HPDE6-E6E7 (cell line): Measurements from ENCODE around the gene GPR65.

Experiments used
- DNase-seq: peaks from one replicate; pipeline ENCODE4 v3.0.0; 2011; ENCODE audit warnings: missing footprints; ENCODE audit errors: extremely low spot score

GPR65 gene

DNA sequence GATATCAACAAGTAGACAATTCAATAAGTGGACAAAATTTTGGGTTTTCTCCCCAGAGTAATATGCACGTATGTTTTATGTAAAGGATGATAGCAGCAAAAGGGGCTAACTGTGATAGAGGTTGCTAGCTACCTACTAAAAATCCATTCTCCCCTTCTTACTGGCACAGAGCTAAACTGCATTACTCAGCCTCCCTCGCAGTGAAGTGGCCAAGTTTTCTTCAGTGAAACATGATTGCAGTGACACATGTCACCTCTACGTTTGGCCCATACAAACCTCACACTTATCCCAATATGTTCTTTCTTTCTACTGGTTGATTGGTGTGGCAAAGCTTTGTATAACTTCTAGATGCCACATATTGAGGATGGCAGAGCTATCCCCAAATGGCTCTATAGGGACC is 34.3 kb downstream of the GPR65 start:
- no peak for DNase-seq

DNA sequence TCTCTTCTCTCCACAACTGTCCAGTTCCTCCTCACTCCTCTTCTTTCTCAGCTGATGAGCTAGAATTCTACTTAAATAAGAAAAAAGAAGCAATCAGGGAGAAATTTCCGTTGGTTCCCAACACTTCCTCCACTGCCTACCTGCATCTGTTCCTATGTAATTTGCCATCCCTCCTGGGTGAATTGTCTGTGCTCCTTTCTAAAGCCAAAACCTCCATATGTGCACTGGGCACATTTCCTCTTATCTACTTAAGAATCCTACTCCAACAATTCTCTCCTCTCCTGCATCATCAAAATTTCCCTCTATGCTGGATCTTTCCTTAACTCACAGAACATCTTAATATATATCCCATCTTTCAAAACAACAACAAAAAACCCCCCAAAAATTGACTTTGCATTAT is 35.2 kb downstream of the GPR65 start:
- DNase-seq: no peak

GRCh38 chr14:88043529-88044443 is 38.9 kb downstream of the GPR65 start:
- DNase-seq: no peak

DNA sequence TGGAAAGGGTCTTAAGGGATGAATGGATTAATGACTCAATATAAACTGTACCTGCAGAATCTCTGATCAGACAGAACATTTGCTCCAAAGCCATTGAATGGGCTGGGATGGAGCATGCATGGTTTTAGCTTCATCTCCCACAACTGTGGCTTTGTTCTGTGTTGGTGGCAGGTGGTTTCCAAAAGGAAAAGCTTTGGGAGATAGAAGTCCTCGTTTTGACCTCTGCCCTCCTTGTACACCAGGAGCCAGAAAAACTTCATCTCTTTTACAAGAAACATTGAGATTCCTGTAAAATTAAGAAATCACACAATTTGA is 39.5 kb downstream of the GPR65 start:
- DNase-seq: no peak

GRCh38 chr14:88044776-88045446 is 40.0 kb downstream of the GPR65 start:
- DNase-seq: no peak

DNA sequence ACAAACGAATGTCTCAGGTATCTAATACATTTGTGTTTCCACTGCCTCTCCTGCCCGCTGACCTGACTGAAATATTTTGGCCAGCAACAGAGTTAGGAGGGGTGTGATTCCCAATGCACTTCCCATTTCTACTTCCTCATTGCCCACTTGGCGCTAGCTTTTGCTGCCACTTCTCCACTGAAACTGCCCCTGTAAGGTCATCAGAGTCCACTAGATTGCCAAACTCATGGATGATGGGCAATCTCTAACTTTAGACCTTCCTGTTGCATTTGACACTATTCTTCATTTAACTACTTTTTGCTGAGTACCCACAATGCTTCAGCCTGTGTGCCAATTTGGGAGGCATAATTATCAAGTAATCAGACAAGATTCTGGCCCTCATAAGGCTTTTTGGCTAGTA is 40.8 kb downstream of the GPR65 start:
- no peak for DNase-seq

- DNase-seq: no peak
Measured at GRCh38 chr14:88048351-88048750, 43.4 kb downstream of the GPR65 start.

- DNase-seq: no peak
Measured at GRCh38 chr14:88049266-88049665, 44.3 kb downstream of the GPR65 start.

DNA sequence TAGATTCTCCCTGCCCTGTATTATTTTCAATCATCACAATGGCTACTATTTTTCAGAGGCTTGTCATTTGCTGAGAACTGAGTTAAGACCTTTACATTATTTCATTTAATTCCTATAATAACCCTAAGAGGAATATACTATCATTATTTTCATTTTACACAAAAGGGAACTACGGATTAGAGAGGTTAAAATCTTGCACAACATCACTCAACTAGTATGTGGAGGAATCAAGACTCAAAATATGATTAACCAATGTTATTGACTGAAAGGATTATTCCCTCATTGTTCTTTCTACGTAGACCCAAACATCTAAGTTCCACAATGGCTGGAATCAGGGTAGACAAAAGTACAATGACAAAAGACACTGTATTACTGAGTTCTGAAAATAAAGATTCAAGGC is 45.0 kb downstream of the GPR65 start:
- DNase-seq: no peak

DNA sequence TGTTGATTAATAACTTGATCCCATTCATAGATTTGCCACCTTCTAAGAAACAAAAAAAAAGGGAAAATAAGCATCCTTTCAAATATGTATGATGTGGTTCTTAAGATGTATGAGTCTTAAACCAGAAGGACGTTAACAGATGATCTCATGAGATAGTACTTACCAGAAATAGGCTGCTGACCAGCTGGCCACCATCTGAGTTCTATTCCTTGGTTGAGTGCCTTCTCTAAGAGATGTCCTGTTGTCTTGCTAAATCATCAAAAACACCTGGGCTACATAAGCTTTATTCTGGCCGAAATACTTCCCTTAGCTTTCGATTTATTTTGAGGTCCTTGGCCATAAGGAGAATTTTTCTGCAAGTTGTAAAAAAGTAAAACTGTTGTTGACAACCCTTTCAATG is 55.6 kb downstream of the GPR65 start:
- no peak for DNase-seq

- DNase-seq: no peak
Measured at GRCh38 chr14:88063811-88064210, 58.9 kb downstream of the GPR65 start.
